Neural progenitor cell (in vitro differentiated cells): Measurements from ENCODE around the gene B4GALNT2. TPM values are rescaled to one million over a fixed set of nuclear protein-coding genes. Genes with fewer than 3 reads are reported as not detected.

ENCODE experiments used
- DNase-seq: peaks from one replicate; pipeline ENCODE4 v3.0.0-alpha.2; 2016; ENCODE audit warnings: low spot score
- H2AFZ ChIP-seq: fragments of 200-600 bp; sonication (generic); replicated peaks from 2 replicates; pipeline ENCODE4 v1.6.1; 2016; ENCODE audit warnings: antibody characterized with exemption
- H3F3A ChIP-seq: fragments of 200-600 bp; sonication (generic); 2 replicates; pipeline ENCODE4 v1.6.1; 2016; ENCODE audit warnings: antibody characterized with exemption, low read depth
- H3K27ac ChIP-seq: fragments of 200-600 bp; sonication (generic); 2 replicates; pipeline ENCODE4 v1.5.1; 2016; ENCODE audit warnings: mild to moderate bottlenecking
- H3K27me3 ChIP-seq: fragments of 200-600 bp; sonication (generic); 2 replicates; pipeline ENCODE4 v1.6.1; 2016; ENCODE audit warnings: mild to moderate bottlenecking, moderate library complexity
- H3K36me3 ChIP-seq: fragments of 200-600 bp; sonication (generic); 2 replicates; pipeline ENCODE4 v1.5.1; 2016
- H3K4me1 ChIP-seq: fragments of 200-600 bp; sonication (generic); 2 replicates; pipeline ENCODE4 v1.6.1; 2016; ENCODE audit warnings: mixed run types
- H3K4me2 ChIP-seq: fragments of 200-600 bp; sonication (generic); 2 replicates; pipeline ENCODE4 v1.6.1; 2016
- H3K4me3 ChIP-seq: fragments of 200-600 bp; sonication (generic); 2 replicates; pipeline ENCODE4 v1.5.1; 2016
- H3K79me2 ChIP-seq: fragments of 200-600 bp; sonication (generic); 2 replicates; pipeline ENCODE4 v1.6.1; 2016; ENCODE audit warnings: low read depth
- H3K9ac ChIP-seq: fragments of 200-600 bp; sonication (generic); 2 replicates; pipeline ENCODE4 v1.6.1; 2016
- H3K9me3 ChIP-seq: fragments of 200-600 bp; sonication (generic); 2 replicates; pipeline ENCODE4 v1.5.1; 2016; ENCODE audit warnings: low read depth
- H4K20me1 ChIP-seq: fragments of 200-600 bp; sonication (generic); 2 replicates; pipeline ENCODE4 v1.6.1; 2016; ENCODE audit warnings: low read depth
- H3K27ac Mint-ChIP-seq: 3 replicates; pipeline ENCODE4 v1.8.0; 2021; ENCODE audit warnings: mixed read lengths
- H3K27me3 Mint-ChIP-seq: 2 replicates; pipeline ENCODE4 v1.8.0; 2022; ENCODE audit warnings: low read depth, mild to moderate bottlenecking, inconsistent platforms, moderate library complexity, mixed read lengths; ENCODE audit not compliant: insufficient read depth
- H3K36me3 Mint-ChIP-seq: 3 replicates; pipeline ENCODE4 v1.8.0; 2021; ENCODE audit warnings: mixed read lengths
- H3K4me1 Mint-ChIP-seq: 3 replicates; pipeline ENCODE4 v1.8.0; 2021; ENCODE audit warnings: mixed read lengths
- H3K4me3 Mint-ChIP-seq: 3 replicates; pipeline ENCODE4 v1.8.0; 2021; ENCODE audit warnings: mild to moderate bottlenecking, moderate library complexity, mixed read lengths
- H3K9me3 Mint-ChIP-seq: 3 replicates; pipeline ENCODE4 v1.8.0; 2020; ENCODE audit warnings: mixed read lengths
- EZH2 ChIP-seq: fragments of 200-600 bp; sonication (generic); IDR thresholded peaks from 2 replicates; pipeline ENCODE4 v1.6.1; 2017; ENCODE audit warnings: antibody characterized with exemption, mild to moderate bottlenecking, moderate library complexity
- EZH2phosphoT487 ChIP-seq: fragments of 200-600 bp; sonication (generic); IDR thresholded peaks from 2 replicates; pipeline ENCODE4 v1.6.1; 2017; ENCODE audit warnings: antibody characterized with exemption
- total RNA-seq: library from RNA; depleted of rRNA; stranded (reverse); fragments of >200 nt; gene quantifications from 2 replicates; pipeline ENCODE4 v1.2.3, GENCODE V29; 2015; ENCODE audit warnings: low replicate concordance
- TF ChIP-seq, protein P1 (sequence below): fragments of 200-600 bp; sonication (generic); IDR thresholded peaks from 2 replicates; pipeline ENCODE4 v1.5.1; 2017; ENCODE audit warnings: antibody characterized with exemption, mild to moderate bottlenecking

The B4GALNT2 gene
- total RNA-seq, 1 donor from 2014 or later = not detected

GRCh38 chr17:49204516-49204915 is 71.9 kb downstream of the B4GALNT2 start:
- H3K27me3 ChIP-seq = no peaks in the 10 kb centered on the region
- no peaks in the 10 kb centered on the region for H4K20me1 ChIP-seq
- no peak overlapping the region for H3K4me2 ChIP-seq
- Mint-ChIP-seq H3K9me3 (no peaks in the 10 kb centered on the region), H3K36me3 (no peaks in the 10 kb centered on the region), H3K4me3 (no peak overlapping the region), H3K27me3 (peaks cover 21% of the 10 kb centered on the region), H3K4me1 (no peaks in the 10 kb centered on the region), H3K27ac (no peak overlapping the region)
- no peak for DNase-seq
- no peak overlapping the region for H3K27ac ChIP-seq
- H3K4me3 ChIP-seq = no peak overlapping the region
- H3K9me3 ChIP-seq = no peaks in the 10 kb centered on the region
- H2AFZ ChIP-seq = no peak overlapping the region
- no peak overlapping the region for H3K9ac ChIP-seq
- TF ChIP-seq, protein P1, sequence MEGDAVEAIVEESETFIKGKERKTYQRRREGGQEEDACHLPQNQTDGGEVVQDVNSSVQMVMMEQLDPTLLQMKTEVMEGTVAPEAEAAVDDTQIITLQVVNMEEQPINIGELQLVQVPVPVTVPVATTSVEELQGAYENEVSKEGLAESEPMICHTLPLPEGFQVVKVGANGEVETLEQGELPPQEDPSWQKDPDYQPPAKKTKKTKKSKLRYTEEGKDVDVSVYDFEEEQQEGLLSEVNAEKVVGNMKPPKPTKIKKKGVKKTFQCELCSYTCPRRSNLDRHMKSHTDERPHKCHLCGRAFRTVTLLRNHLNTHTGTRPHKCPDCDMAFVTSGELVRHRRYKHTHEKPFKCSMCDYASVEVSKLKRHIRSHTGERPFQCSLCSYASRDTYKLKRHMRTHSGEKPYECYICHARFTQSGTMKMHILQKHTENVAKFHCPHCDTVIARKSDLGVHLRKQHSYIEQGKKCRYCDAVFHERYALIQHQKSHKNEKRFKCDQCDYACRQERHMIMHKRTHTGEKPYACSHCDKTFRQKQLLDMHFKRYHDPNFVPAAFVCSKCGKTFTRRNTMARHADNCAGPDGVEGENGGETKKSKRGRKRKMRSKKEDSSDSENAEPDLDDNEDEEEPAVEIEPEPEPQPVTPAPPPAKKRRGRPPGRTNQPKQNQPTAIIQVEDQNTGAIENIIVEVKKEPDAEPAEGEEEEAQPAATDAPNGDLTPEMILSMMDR = no peak
- TF ChIP-seq EZH2 (no peak), EZH2phosphoT487 (no peak)
- no peaks in the 10 kb centered on the region for H3K79me2 ChIP-seq
- H3K36me3 ChIP-seq = no peaks in the 10 kb centered on the region
- H3K4me1 ChIP-seq = no peaks in the 10 kb centered on the region
- no peaks in the 10 kb centered on the region for H3F3A ChIP-seq

GRCh38 chr17:49209061-49209571 is 76.5 kb downstream of the B4GALNT2 start:
- Histone ChIP-seq H3K4me1 (peaks cover 12% of the 10 kb centered on the region), H2AFZ (no peak overlapping the region), H3K27me3 (no peaks in the 10 kb centered on the region), H3K4me2 (no peak overlapping the region), H3K9me3 (no peaks in the 10 kb centered on the region), H3F3A (no peaks in the 10 kb centered on the region), H4K20me1 (no peaks in the 10 kb centered on the region), H3K36me3 (no peaks in the 10 kb centered on the region), H3K4me3 (no peak overlapping the region), H3K9ac (no peak overlapping the region), H3K79me2 (no peaks in the 10 kb centered on the region), H3K27ac (no peak overlapping the region)
- Mint-ChIP-seq H3K4me3 (no peak overlapping the region), H3K27me3 (peaks cover 14% of the 10 kb centered on the region), H3K4me1 (peaks cover 15% of the 10 kb centered on the region), H3K36me3 (no peaks in the 10 kb centered on the region), H3K27ac (no peak overlapping the region), H3K9me3 (no peaks in the 10 kb centered on the region)
- TF ChIP-seq EZH2phosphoT487 = no peak
- TF ChIP-seq, protein P1 = no peak
- TF ChIP-seq EZH2 = no peak
- no peak for DNase-seq

- H3K36me3 Mint-ChIP-seq = no peaks in the 10 kb centered on the region
- no peaks in the 10 kb centered on the region for H3K9me3 ChIP-seq
- H3K4me3 Mint-ChIP-seq = peak within 1 kb of the TSS; percentile 34
- no peak within 1 kb of the TSS for H3K9ac ChIP-seq
- H4K20me1 ChIP-seq = no peaks in the 10 kb centered on the region
- no peaks in the 10 kb centered on the region for H3K36me3 ChIP-seq
- peak within 1 kb of the TSS; percentile 40 for H3K27ac Mint-ChIP-seq
- H3K4me3 ChIP-seq = no peak within 1 kb of the TSS
- H3K27me3 ChIP-seq = no peaks in the 10 kb centered on the region
- H2AFZ ChIP-seq = peak within 1 kb of the TSS; percentile 61
- no peaks in the 10 kb centered on the region for H3K79me2 ChIP-seq
- H3K27me3 Mint-ChIP-seq = peaks cover 13% of the 10 kb centered on the region
- H3F3A ChIP-seq = no peaks in the 10 kb centered on the region
- H3K4me1 ChIP-seq = peaks cover 12% of the 10 kb centered on the region
- no peaks in the 10 kb centered on the region for H3K9me3 Mint-ChIP-seq
- H3K4me1 Mint-ChIP-seq = peaks cover 15% of the 10 kb centered on the region
- TF ChIP-seq, protein P1 = no peak
- no peak for TF ChIP-seq EZH2phosphoT487
- TF ChIP-seq EZH2 = no peak
- no peak within 1 kb of the TSS for H3K27ac ChIP-seq
- DNase-seq = no peak
- H3K4me2 ChIP-seq = peak within 1 kb of the TSS; percentile 63
Measured at GRCh38 chr17:49210158-49211029, 77.8 kb downstream of the B4GALNT2 start, which contains the start of the genes ABI3 and GNGT2. TSS of gene ABI3 (plus strand) at chr17:49210707. CDS start at chr17:49210725, 18 bp downstream. TSS of gene GNGT2 (minus strand) at chr17:49210574. CDS start at chr17:49207422, 3,152 bp downstream.
